Suprapubic skin (tissue), 3 donors: ENCODE results near the gene COQ9.

Experiments used
- CTCF ChIP-seq, 2 donors: fragments of 200-600 bp in 1 of 2; fragments of 450-650 bp in 1 of 2; sonication (generic) in 1 of 2; IDR thresholded peaks; one replicate each; pipeline ENCODE4 v1.5.1; 2016 to 2019; ENCODE audit warnings: antibody characterized with exemption in 2 of 2, mild to moderate bottlenecking in 1 of 2, moderate library complexity in 1 of 2
- EP300 ChIP-seq: sonication (generic); formaldehyde crosslinking; IDR thresholded peaks from one replicate; pipeline ENCODE4 v1.6.1; 2017; ENCODE audit warnings: antibody characterized with exemption
- POLR2A ChIP-seq, 2 donors: fragments of 450-650 bp; IDR thresholded peaks; one replicate each; pipeline ENCODE4 v1.6.1; 2017; ENCODE audit warnings: antibody characterized with exemption in 2 of 2, mild to moderate bottlenecking in 2 of 2, moderate library complexity in 2 of 2

- TF ChIP-seq CTCF (IDR thresholded peaks at IDR 0.05) (no peak), POLR2A (IDR thresholded peaks at IDR 0.05) (no peak), EP300 (no peak)
These were observed 1.8 kb upstream of the COQ9 start for GRCh38 chr16:57445510-57445909.
